GM18873 (cell line): ENCODE measurements around the gene PCDHA6.
"Not testable (repeated sequence)": the region's sequence is repeated elsewhere in the genome, so short reads cannot be mapped to it uniquely, and the experiment has no call there.

Experiments
- ATAC-seq: cut with Tn5 transposase; IDR thresholded peaks from one replicate; pipeline ENCODE4 v1.9.1; 2021; ENCODE audit warnings: mild to moderate bottlenecking, moderate library complexity, moderate number of reproducible peaks; ENCODE audit not compliant: unreplicated experiment, low FRiP score

PCDHA6 gene

DNA sequence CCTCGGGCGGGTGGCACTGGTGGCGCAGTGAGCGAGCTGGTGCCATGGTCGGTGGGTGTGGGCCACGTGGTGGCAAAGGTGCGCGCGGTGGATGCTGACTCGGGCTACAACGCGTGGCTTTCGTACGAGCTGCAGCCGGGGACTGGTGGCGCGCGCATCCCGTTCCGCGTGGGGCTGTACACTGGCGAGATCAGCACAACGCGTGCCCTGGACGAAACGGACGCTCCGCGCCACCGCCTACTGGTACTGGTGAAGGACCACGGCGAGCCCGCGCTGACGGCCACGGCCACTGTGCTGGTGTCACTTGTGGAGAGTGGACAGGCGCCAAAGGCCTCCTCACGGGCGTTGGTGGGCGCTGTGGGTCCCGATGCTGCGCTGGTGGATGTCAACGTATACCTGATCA, 18.9 kb upstream of the PCDHA6 start:
- ATAC-seq, result no peak

DNA sequence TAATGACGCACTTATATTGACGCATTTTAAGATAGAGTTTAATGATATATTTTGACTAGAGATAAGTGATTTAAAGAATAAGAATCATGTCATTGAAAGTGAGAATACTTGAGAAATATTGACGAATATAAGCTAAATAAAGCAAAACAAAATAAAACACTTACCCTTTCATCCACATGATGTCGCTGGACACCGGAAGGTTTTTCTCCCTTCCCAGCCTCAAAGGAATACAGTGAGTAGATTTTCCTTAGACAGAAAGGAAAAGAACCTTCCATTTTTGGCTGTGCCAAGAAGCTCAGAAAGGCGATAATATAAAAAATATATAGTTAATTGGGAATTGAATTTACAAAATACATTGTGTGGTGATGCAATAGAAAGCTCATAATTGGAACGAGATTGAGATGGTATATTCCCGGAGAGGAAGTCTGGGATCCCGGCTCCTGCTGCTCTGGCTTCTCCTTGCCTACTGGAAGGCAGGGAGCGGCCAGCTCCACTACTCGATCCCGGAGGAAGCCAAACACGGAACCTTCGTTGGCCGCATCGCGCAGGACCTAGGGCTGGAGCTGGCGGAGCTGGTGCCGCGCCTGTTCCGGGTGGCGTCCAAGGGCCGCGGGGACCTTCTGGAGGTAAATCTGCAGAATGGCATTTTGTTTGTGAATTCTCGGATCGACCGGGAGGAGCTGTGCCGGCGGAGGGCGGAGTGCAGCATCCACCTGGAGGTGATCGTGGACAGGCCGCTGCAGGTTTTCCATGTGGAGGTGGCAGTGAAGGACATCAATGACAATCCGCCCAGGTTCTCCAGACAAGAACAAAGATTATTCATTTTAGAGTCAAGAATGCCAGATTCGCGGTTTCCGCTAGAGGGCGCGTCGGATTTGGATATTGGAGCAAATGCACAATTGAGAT, 6.1 kb upstream of the PCDHA6 start, which contains the start of gene PCDHA5:
TSS of gene PCDHA5 (plus strand) at position 239 of the 906 bp plus-strand sequence.
- ATAC-seq, result no peak

DNA sequence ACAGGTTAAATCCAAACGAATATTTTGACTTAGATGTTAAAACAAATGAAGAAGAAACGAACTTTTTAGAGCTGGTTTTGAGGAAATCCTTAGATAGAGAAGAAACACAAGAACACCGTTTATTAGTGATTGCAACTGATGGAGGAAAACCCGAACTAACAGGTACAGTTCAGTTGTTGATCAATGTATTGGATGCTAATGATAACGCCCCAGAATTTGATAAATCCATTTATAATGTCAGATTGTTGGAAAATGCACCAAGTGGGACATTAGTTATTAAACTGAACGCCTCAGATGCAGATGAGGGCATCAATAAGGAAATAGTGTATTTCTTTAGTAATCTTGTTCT, 5.5 kb upstream of the PCDHA6 start:
- no peak for ATAC-seq

DNA sequence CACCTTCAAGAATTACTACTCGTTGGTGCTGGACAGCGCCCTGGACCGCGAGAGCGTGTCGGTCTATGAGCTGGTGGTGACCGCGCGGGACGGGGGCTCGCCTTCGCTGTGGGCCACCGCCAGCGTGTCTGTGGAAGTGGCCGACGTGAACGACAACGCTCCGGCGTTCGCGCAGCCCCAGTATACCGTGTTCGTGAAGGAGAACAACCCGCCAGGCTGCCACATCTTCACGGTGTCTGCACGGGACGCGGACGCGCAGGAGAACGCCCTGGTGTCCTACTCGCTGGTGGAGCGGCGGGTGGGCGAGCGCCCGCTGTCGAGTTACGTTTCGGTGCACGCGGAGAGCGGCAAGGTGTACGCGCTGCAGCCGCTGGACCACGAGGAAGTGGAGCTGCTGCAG, 4.8 kb upstream of the PCDHA6 start:
- ATAC-seq, result not testable (repeated sequence)

DNA sequence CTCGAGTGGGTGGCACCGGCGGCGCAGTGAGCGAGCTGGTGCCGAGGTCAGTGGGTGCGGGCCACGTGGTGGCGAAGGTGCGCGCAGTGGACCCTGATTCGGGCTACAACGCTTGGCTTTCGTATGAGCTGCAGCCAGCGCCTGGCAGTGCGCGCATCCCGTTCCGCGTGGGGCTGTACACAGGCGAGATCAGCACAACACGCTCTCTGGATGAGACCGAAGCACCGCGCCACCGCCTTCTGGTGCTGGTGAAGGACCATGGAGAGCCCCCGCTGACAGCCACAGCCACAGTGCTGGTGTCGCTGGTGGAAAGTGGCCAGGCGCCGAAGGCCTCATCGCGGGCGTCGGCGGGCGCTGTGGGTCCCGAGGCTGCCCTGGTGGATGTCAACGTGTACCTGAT, 4.3 kb upstream of the PCDHA6 start:
- no peak for ATAC-seq

DNA sequence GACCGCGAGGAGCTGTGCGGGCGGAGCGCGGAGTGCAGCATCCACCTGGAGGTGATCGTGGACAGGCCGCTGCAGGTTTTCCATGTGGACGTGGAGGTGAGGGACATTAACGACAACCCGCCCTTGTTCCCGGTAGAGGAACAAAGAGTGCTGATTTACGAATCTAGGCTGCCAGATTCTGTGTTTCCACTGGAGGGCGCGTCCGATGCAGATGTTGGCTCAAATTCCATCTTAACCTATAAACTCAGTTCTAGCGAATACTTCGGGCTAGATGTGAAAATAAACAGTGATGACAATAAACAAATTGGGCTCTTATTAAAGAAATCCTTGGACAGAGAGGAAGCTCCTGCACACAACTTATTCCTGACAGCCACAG, 590 bp downstream of the PCDHA6 start:
- ATAC-seq, result no peak

DNA sequence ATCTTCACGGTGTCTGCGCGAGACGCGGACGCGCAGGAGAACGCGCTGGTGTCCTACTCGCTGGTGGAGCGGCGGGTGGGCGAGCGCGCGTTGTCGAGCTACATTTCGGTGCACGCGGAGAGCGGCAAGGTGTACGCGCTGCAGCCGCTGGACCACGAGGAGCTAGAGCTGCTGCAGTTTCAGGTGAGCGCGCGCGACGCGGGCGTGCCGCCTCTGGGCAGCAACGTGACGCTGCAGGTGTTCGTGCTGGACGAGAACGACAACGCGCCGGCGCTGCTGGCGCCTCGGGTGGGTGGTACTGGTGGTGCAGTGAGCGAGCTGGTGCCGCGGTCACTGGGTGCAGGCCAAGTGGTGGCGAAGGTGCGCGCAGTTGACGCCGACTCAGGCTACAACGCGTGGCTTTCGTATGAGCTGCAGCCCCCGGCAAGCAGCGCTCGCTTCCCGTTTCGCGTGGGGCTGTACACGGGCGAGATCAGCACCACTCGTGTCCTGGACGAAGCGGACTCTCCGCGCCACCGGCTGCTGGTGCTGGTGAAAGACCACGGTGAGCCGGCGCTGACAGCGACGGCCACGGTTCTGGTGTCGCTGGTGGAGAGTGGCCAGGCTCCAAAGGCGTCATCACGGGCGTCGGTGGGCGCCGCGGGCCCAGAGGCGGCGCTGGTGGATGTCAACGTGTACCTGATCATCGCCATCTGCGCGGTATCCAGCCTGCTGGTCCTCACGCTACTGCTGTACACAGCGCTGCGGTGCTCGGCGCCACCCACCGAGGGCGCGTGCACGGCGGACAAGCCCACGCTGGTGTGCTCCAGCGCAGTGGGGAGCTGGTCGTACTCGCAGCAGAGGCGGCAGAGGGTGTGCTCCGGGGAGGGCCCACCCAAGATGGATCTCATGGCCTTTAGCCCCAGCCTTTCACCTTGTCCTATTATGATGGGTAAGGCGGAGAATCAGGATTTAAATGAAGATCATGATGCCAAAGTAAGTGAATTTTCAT, 2.0 kb downstream of the PCDHA6 start:
- not testable (repeated sequence) for ATAC-seq

DNA sequence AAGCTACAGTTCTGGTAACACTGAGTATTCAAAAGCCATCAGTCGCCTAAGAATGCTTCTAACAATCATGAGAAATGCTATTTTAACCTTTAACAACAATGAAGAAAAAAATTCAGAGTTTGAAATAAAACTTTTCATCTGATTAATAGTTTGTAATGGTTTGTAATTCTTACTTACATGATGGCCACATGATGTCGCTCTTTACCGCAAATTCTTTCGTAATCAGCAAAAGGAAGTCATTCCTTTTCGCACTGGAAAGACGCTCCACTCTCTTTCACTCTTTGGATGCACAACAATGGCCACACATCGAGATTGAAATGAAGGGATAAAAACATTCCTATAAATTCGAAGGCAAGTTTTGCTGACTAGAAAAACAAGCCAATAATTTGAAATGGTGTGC, 6.2 kb downstream of the PCDHA6 start, which contains the start of gene PCDHA7:
TSS of gene PCDHA7 (plus strand) at position 277 of the 400 bp plus-strand sequence. CDS start at position 392, 115 bp downstream.
- no peak for ATAC-seq

DNA sequence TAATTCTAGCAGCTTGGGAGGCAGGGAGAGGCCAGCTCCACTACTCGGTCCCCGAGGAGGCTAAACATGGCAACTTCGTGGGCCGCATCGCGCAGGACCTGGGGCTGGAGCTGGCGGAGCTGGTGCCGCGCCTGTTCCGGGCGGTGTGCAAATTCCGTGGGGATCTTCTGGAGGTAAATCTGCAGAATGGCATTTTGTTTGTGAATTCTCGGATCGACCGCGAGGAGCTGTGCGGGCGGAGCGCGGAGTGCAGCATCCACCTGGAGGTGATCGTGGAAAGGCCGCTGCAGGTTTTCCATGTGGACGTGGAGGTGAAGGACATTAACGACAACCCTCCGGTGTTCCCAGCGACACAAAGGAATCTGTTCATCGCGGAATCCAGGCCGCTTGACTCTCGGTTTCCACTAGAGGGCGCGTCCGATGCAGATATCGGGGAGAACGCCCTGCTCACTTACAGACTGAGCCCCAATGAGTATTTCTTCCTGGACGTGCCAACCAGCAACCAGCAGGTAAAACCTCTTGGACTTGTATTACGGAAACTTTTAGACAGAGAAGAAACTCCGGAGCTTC, 6.8 kb downstream of the PCDHA6 start:
- ATAC-seq, result not testable (repeated sequence)

DNA sequence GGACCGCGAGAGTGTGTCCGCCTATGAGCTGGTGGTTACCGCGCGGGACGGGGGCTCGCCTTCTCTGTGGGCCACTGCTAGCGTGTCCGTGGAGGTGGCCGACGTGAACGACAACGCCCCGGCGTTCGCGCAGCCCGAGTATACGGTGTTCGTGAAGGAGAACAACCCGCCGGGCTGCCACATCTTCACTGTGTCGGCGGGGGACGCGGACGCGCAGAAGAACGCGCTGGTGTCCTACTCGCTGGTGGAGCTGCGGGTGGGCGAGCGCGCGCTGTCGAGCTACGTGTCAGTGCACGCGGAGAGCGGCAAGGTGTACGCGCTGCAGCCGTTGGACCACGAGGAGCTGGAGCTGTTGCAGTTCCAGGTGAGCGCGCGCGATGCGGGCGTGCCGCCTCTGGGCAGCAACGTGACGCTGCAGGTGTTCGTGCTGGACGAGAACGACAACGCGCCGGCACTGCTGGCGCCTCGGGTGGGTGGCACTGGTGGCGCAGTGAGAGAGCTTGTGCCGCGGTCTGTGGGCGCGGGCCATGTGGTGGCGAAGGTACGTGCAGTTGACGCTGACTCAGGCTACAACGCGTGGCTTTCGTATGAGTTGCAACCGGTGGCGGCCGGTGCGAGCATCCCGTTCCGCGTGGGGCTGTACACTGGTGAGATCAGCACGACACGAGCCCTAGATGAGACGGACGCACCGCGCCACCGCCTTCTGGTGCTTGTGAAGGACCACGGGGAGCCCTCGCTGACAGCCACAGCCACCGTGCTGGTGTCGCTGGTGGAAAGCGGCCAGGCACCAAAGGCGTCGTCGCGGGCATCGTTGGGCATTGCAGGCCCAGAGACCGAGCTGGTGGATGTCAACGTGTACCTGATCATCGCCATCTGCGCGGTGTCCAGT, 8.1 kb downstream of the PCDHA6 start:
- no peak for ATAC-seq

DNA sequence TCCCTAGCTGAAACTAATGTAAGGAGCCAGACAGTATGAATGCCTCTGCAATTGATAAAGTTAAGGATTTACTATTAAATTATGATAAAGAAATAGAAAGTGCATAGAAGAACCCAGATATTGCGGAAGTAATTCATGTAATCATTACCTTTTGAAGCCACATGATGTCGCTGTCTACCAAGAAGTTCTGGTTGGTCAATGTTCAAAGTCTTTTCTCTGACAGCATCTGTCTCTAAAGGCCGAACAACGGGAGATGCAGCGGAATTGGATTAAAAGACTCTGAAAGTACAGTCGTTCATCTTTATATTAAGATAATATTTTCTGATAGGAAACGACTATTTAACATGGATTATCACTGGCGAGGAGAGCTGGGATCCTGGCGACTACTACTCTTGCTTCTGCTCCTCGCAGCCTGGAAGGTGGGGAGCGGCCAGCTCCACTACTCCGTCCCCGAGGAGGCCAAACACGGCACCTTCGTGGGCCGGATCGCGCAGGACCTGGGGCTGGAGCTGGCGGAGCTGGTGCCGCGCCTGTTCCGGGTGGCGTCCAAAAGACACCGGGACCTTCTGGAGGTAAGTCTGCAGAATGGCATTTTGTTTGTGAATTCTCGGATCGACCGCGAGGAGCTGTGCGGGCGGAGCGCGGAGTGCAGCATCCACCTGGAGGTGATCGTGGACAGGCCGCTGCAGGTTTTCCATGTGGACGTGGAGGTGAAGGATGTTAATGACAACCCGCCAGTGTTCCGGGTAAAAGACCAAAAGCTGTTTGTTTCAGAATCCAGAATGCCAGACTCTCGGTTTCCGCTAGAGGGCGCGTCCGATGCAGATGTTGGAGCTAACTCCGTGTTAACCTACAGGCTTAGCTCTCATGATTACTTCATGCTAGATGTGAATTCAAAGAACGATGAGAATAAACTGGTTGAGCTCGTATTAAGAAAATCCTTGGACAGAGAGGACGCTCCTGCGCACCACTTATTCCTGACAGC, 13.5 kb downstream of the PCDHA6 start, which contains the start of gene PCDHA8:
TSS of gene PCDHA8 (plus strand) at position 210 of the 985 bp plus-strand sequence. CDS start at position 345, 135 bp downstream.
- ATAC-seq, result no peak

DNA sequence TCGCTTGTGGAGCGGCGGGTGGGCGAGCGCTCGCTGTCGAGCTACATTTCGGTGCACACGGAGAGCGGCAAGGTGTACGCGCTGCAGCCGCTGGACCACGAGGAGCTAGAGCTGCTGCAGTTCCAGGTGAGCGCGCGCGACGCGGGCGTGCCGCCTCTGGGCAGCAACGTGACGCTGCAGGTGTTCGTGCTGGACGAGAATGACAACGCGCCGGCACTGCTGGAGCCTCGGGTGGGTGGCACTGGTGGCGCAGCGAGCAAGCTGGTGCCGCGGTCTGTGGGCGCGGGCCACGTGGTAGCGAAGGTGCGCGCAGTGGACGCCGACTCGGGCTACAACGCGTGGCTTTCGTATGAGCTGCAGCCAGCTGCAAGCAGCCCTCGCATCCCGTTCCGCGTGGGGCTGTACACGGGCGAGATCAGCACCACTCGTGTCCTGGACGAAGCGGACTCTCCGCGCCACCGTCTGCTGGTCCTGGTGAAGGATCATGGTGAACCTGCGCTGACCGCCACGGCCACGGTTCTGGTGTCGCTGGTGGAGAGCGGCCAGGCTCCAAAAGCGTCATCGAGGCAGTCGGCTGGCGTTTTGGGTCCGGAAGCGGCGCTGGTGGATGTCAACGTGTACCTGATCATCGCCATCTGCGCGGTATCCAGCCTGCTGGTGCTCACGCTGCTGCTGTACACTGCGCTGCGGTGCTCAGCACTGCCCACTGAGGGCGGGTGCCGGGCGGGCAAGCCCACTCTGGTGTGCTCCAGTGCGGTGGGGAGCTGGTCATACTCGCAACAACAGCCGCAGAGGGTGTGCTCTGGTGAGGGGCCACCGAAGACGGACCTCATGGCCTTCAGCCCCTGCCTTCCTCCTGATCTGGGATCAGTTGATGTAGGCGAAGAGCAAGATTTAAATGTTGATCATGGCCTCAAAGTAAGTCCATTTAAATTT, 15.3 kb downstream of the PCDHA6 start:
- no peak for ATAC-seq

DNA sequence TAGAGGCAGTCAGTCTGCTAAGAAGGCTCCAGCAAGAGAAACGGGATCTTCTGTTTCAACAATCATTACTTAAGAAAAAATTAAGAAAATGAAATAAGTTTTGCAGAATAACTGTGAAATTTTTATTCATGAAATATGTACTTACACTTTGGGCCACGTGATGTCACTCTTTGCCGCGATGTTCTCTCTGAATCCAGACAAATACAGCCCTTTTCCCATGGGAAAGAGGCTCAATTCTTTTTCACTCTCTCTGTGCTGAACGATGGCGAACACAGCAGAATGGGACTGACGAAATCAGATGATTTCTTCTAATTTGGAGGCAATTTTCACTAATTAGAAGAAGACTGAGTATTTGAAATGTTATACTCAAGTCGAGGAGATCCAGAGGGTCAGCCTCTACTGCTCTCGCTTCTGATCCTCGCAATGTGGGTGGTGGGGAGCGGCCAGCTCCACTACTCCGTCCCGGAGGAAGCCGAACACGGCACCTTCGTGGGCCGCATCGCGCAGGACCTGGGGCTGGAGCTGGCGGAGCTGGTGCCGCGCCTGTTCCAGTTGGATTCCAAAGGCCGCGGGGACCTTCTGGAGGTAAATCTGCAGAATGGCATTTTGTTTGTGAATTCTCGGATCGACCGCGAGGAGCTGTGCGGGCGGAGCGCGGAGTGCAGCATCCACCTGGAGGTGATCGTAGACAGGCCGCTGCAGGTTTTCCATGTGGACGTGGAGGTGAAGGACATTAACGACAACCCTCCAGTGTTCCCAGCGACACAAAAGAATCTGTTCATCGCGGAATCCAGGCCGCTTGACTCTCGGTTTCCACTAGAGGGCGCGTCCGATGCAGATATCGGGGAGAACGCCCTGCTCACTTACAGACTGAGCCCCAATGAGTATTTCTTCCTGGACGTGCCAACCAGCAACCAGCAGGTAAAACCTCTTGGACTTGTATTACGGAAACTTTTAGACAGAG, 20.7 kb downstream of the PCDHA6 start, which contains the start of gene PCDHA9:
TSS of gene PCDHA9 (plus strand) at position 244 of the 964 bp plus-strand sequence. CDS start at position 358, 114 bp downstream.
- not testable (repeated sequence) for ATAC-seq

DNA sequence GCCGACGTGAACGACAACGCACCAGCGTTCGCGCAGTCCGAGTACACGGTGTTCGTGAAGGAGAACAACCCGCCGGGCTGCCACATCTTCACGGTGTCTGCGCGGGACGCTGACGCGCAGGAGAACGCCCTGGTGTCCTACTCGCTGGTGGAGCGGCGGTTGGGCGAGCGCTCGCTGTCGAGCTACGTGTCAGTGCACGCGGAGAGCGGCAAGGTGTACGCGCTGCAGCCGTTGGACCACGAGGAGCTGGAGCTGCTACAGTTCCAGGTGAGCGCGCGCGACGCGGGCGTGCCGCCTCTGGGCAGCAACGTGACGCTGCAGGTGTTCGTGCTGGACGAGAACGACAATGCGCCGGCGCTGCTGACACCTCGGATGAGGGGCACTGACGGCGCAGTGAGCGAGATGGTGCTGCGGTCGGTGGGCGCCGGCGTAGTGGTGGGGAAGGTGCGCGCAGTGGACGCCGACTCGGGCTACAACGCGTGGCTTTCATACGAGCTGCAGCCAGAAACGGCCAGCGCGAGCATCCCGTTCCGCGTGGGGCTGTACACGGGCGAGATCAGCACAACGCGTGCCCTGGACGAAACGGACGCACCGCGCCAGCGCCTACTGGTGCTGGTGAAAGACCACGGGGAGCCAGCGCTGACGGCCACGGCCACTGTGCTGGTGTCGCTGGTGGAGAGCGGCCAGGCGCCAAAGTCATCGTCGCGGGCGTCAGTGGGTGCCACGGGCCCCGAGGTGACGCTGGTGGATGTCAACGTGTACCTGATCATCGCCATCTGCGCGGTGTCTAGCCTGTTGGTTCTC, 22.3 kb downstream of the PCDHA6 start:
- ATAC-seq, result not testable (repeated sequence)
